NCI-H2196 treated with DMSO at 0.1 percent for 48 hours (cell line): ENCODE measurements around the gene ADAM8.
"Not testable (repeated sequence)": the region's sequence is repeated elsewhere in the genome, so short reads cannot be mapped to it uniquely, and the experiment has no call there.

ENCODE experiments used
- DNase-seq: peaks from one replicate; lab custom pipeline; 2025; ENCODE audit not compliant: unreplicated experiment; lab: John Stamatoyannopoulos, UW

Gene ADAM8

GRCh38 chr10:133276435-133277201 is at the start of gene ADAM8:
Gene ADAM8 (minus strand): TSS chr10:133276868. CDS start chr10:133276817, 51 bp downstream.
- DNase-seq: no peak

GRCh38 chr10:133326223-133326551 is 49.5 kb upstream of the ADAM8 start:
- no peak for DNase-seq

- no peak for DNase-seq
Measured at GRCh38 chr10:133325440-133326222, 49.0 kb upstream of the ADAM8 start.

- no peak for DNase-seq
Measured at GRCh38 chr10:133324857-133325260, 48.2 kb upstream of the ADAM8 start.

GRCh38 chr10:133324198-133324792 is 47.6 kb upstream of the ADAM8 start:
- peak; percentile 62 for DNase-seq

- not testable (repeated sequence) for DNase-seq
Measured at GRCh38 chr10:133322064-133322709, 45.5 kb upstream of the ADAM8 start.

- not testable (repeated sequence) for DNase-seq
Measured at GRCh38 chr10:133320852-133321422, 44.3 kb upstream of the ADAM8 start.

GRCh38 chr10:133318494-133319127 is 41.9 kb upstream of the ADAM8 start:
- no peak for DNase-seq

GRCh38 chr10:133316732-133317131 is 40.1 kb upstream of the ADAM8 start:
- no peak for DNase-seq

- DNase-seq: no peak
Measured at GRCh38 chr10:133316266-133316665, 39.6 kb upstream of the ADAM8 start.

- no peak for DNase-seq
Measured at GRCh38 chr10:133315847-133316246, 39.2 kb upstream of the ADAM8 start.

GRCh38 chr10:133314911-133315310 is 38.2 kb upstream of the ADAM8 start:
- no peak for DNase-seq

GRCh38 chr10:133313192-133313591 is 36.5 kb upstream of the ADAM8 start:
- DNase-seq: no peak

- no peak for DNase-seq
Measured at GRCh38 chr10:133312769-133313145, 36.1 kb upstream of the ADAM8 start.

- DNase-seq: no peak
Measured at GRCh38 chr10:133312016-133312768, 35.5 kb upstream of the ADAM8 start.

GRCh38 chr10:133311570-133311969 is 34.9 kb upstream of the ADAM8 start:
- DNase-seq: no peak

- no peak for DNase-seq
Measured at GRCh38 chr10:133310789-133311188, 34.1 kb upstream of the ADAM8 start.

- no peak for DNase-seq
Measured at GRCh38 chr10:133310399-133310755, 33.7 kb upstream of the ADAM8 start.

- peak; percentile 49 for DNase-seq
Measured at GRCh38 chr10:133309720-133310398, 33.2 kb upstream of the ADAM8 start.
